Endothelial cell of umbilical vein (primary cell): ENCODE results near the gene MAP1LC3B2. TPM values are rescaled to one million over a fixed set of nuclear protein-coding genes. Genes with fewer than 3 reads are reported as not detected.

Experiments used
- BruUV-seq: library from RNA; stranded (reverse); fragments of 400-500 nt; replicated peaks from 2 replicates; lab custom pipeline; 2021; lab: Mats Ljungman, UMichigan
- CTCF ChIA-PET: fragments of 300-600, 350-600 bp; sonication (Branson Sonifier 250); formaldehyde crosslinking; loops from one replicate; lab custom pipeline; 2021; ENCODE audit warnings: antibody characterized with exemption, inconsistent platforms; lab: Charles Lee
- POLR2A ChIA-PET: fragments of 300-600, 350-600 bp; sonication (Branson Sonifier 250); formaldehyde crosslinking; loops from one replicate; lab custom pipeline; 2021; ENCODE audit warnings: antibody characterized with exemption, inconsistent platforms; lab: Charles Lee
- DNase-seq: peaks from one replicate; pipeline ENCODE4 v3.0.0-alpha.2; 2011; ENCODE audit warnings: low read depth, low spot score
- FAIRE-seq: peaks from 2 replicates; lab custom pipeline; 2011; peaks lifted over from hg19 to GRCh38; lab: Jason Lieb, UNC
- H2AFZ ChIP-seq: 2 replicates; pipeline ENCODE4 v1.6.0; 2012; ENCODE audit warnings: low read depth, low read length, control low read depth, inconsistent platforms
- H3K27ac ChIP-seq: 2 replicates; pipeline ENCODE4 v1.5.1; 2011; ENCODE audit warnings: low read depth, mild to moderate bottlenecking, control low read depth, low read length, moderate library complexity; ENCODE audit not compliant: insufficient read depth
- H3K27me3 ChIP-seq, 2 experiments: 2 replicates each; pipeline versions ENCODE4 v1.6.0 to v1.6.1; 2011; ENCODE audit warnings: low read length in 2 of 2, mixed read lengths in 1 of 2; ENCODE audit not compliant: control insufficient read depth in 2 of 2, insufficient read depth in 2 of 2
- H3K36me3 ChIP-seq, 2 experiments: 2 replicates in 1 of 2; 3 replicates in 1 of 2; pipeline ENCODE4 v1.5.1; 2011; ENCODE audit warnings: low read length in 2 of 2, mild to moderate bottlenecking in 1 of 2, moderate library complexity in 1 of 2; ENCODE audit not compliant: control insufficient read depth in 2 of 2, insufficient read depth in 2 of 2; ENCODE audit errors: extremely low read depth in 1 of 2
- H3K4me1 ChIP-seq: 3 replicates; pipeline ENCODE4 v1.5.1; 2011; ENCODE audit warnings: mild to moderate bottlenecking, low read length; ENCODE audit not compliant: control insufficient read depth, insufficient read depth; ENCODE audit errors: extremely low read depth
- H3K4me2 ChIP-seq: 2 replicates; pipeline ENCODE4 v1.6.1; 2011; ENCODE audit warnings: low read length, control low read depth, mixed read lengths; ENCODE audit not compliant: insufficient read depth
- H3K4me3 ChIP-seq, 3 experiments: fragments of 200-600 bp in 1 of 3; sonication (generic), shearing (Covaris generic) in 1 of 3; replicated peaks in 1 of 3; 2 replicates each; pipeline ENCODE4 v1.5.1; 2011 to 2016; ENCODE audit warnings: control low read depth in 3 of 3, low read length in 3 of 3, mild to moderate bottlenecking in 2 of 3, inconsistent platforms in 1 of 3, low read depth in 1 of 3, moderate library complexity in 1 of 3; ENCODE audit not compliant: insufficient read depth in 1 of 3
- H3K79me2 ChIP-seq: 2 replicates; pipeline ENCODE4 v1.6.0; 2012; ENCODE audit warnings: low read length, inconsistent platforms; ENCODE audit not compliant: control insufficient read depth, insufficient read depth
- H3K9ac ChIP-seq: replicated peaks from 2 replicates; pipeline ENCODE3; 2011; ENCODE audit warnings: low read length, control low read depth; ENCODE audit not compliant: insufficient read depth; ENCODE audit errors: extremely low read depth
- H3K9me1 ChIP-seq: replicated peaks from 3 replicates; pipeline ENCODE4 v1.6.0; 2011; ENCODE audit warnings: mild to moderate bottlenecking, low read length; ENCODE audit not compliant: control insufficient read depth, insufficient read depth; ENCODE audit errors: extremely low read depth
- H3K9me3 ChIP-seq: replicated peaks from 2 replicates; pipeline ENCODE4 v1.5.1; 2012; ENCODE audit warnings: low read length, inconsistent platforms; ENCODE audit not compliant: control insufficient read depth, insufficient read depth
- H4K20me1 ChIP-seq: replicated peaks from 2 replicates; pipeline ENCODE3; 2011; ENCODE audit warnings: mild to moderate bottlenecking, low read length; ENCODE audit not compliant: control insufficient read depth, insufficient read depth; ENCODE audit errors: extremely low read depth
- CTCF ChIP-seq, 2 donors: IDR thresholded peaks; 1 replicate in 1 of 2; 2 replicates in 1 of 2; pipeline ENCODE4 v1.5.1; 2011; ENCODE audit warnings: low read length in 2 of 2, mild to moderate bottlenecking in 2 of 2, moderate library complexity in 2 of 2, control low read depth in 1 of 2, inconsistent platforms in 1 of 2, low read depth in 1 of 2; ENCODE audit not compliant: insufficient read depth in 1 of 2; ENCODE audit errors: extremely low read depth in 1 of 2
- EZH2 ChIP-seq: IDR thresholded peaks from 2 replicates; pipeline ENCODE4 v1.6.1; 2012; ENCODE audit warnings: borderline replicate concordance, low read depth, mild to moderate bottlenecking, moderate library complexity, low read length, inconsistent platforms; ENCODE audit not compliant: severe bottlenecking
- FOS ChIP-seq: IDR thresholded peaks from 2 replicates; pipeline ENCODE4 v1.6.1; 2011; ENCODE audit warnings: mild to moderate bottlenecking, low read length, moderate library complexity, borderline replicate concordance; ENCODE audit not compliant: insufficient read depth
- GATA2 ChIP-seq: IDR thresholded peaks from 2 replicates; pipeline ENCODE4 v1.7.0; 2011; ENCODE audit warnings: low read depth, mild to moderate bottlenecking, moderate library complexity, mixed read lengths, low read length; ENCODE audit not compliant: insufficient read length, insufficient read depth
- JUN ChIP-seq: IDR thresholded peaks from 2 replicates; pipeline ENCODE4 v1.6.1; 2011; ENCODE audit warnings: borderline replicate concordance, low read depth; ENCODE audit not compliant: insufficient read length, insufficient read depth
- MAX ChIP-seq: IDR thresholded peaks from 2 replicates; pipeline ENCODE4 v1.6.1; 2011; ENCODE audit not compliant: insufficient read depth, insufficient read length
- MYC ChIP-seq: IDR thresholded peaks from one replicate; pipeline ENCODE4 v1.6.1; 2011; ENCODE audit warnings: mild to moderate bottlenecking, low read depth, low read length
- POLR2A ChIP-seq: IDR thresholded peaks from 2 replicates; pipeline ENCODE4 v1.6.1; 2012; ENCODE audit warnings: low read depth, mild to moderate bottlenecking, control low read depth, low read length
- POLR2AphosphoS5 ChIP-seq: IDR thresholded peaks from 2 replicates; pipeline ENCODE4 v1.6.1; 2012; ENCODE audit warnings: low read depth, mild to moderate bottlenecking, control low read depth, low read length, moderate library complexity; ENCODE audit not compliant: insufficient read depth
- dilution Hi-C: fragments of 300-500 bp; cut with MboI; formaldehyde crosslinking; loops from one replicate; pipeline ENCODE4 v1.15.0; 2019; ENCODE audit warnings: low sequenced_read_pairs; ENCODE audit not compliant: extremely low pct_ligation_motif_present
- intact Hi-C: fragments of 100-400 bp; cut with micrococcal nuclease; formaldehyde crosslinking; loops from one replicate; pipeline ENCODE4 v1.10.0; 2022
- polyA plus RNA-seq, 4 experiments: library from polyadenylated mRNA; depleted of rRNA in 3 of 4; stranded (reverse) in 3 of 4; unstranded in 1 of 4; fragments of >200 nt; gene quantifications; 2 replicates each; pipeline versions ENCODE4 v1.2.1 to v1.2.3, GENCODE V29; 2011 to 2012; ENCODE audit warnings: missing spikeins in 1 of 4
- total RNA-seq: library from RNA; stranded (reverse); gene quantifications from 2 replicates; pipeline ENCODE4 v1.2.3, GENCODE V29; 2021

MAP1LC3B2 gene
- total and polyA plus RNA-seq, 2 donors (not counting 3 experiments of a cell fraction or from before 2014, with no cell fraction given) = 0.32 to 4.1 TPM

- H3K9me3 ChIP-seq = no peaks in the 10 kb centered on the region
- H3K4me1 ChIP-seq = peaks cover 10% of the 10 kb centered on the region
- no peaks in the 10 kb centered on the region for H4K20me1 ChIP-seq
- no peak for DNase-seq
- no peaks in the 10 kb centered on the region for H3K27me3 ChIP-seq
- no peaks in the 10 kb centered on the region for H3K9me1 ChIP-seq
- H3K9ac ChIP-seq = no peak overlapping the region
- TF ChIP-seq EZH2 = no peak
- TF ChIP-seq FOS = no peak
- TF ChIP-seq JUN = no peak
- no peak for TF ChIP-seq GATA2
- no peak for TF ChIP-seq MYC
- TF ChIP-seq POLR2A = no peak
- TF ChIP-seq POLR2AphosphoS5 = no peak
- TF ChIP-seq MAX = no peak
- TF ChIP-seq CTCF (IDR thresholded peaks at IDR 0.05; ENCODE audit: extremely low read depth in 1 of 2, insufficient read depth in 1 of 2, low read depth in 1 of 2, low read length in 2 of 2) = no peak
- CTCF ChIA-PET = interaction anchor here (1.3 to 1.4 kb wide), 2 partner anchors 457 to 582 kb away, joined by 3 to 5 read pairs; no protein-coding TSS in a partner anchor
- no peak overlapping the region for H3K4me2 ChIP-seq
- H3K79me2 ChIP-seq = no peaks in the 10 kb centered on the region
- intact Hi-C loops = loop anchor here (2.0 to 5.0 kb wide), 2 partner anchors 73 to 581 kb away; no protein-coding TSS in a partner anchor
- no peak overlapping the region for H3K27ac ChIP-seq
- no peak for FAIRE-seq
- no peaks in the 10 kb centered on the region for H3K36me3 ChIP-seq
- BruUV-seq = no TSS peak
- POLR2A ChIA-PET = no interaction called here
- dilution Hi-C loops = no loop called here
- H2AFZ ChIP-seq = no peak overlapping the region
- H3K4me3 ChIP-seq = no peak overlapping the region
Observed at GRCh38 chr12:116597886-116598285, 38.7 kb downstream of the MAP1LC3B2 start.
